SU-DHL-6 (cell line): Measurements from ENCODE around the gene HEPH.
"Not testable (repeated sequence)": the region's sequence is repeated elsewhere in the genome, so short reads cannot be mapped to it uniquely, and the experiment has no call there.

Source experiments
- H2AFZ ChIP-seq: fragments of 200-600 bp; sonication (generic); 2 replicates; pipeline ENCODE4 v1.6.1; 2014; ENCODE audit warnings: low read depth, mild to moderate bottlenecking, moderate library complexity, mixed read lengths, antibody characterized with exemption, low read length; ENCODE audit not compliant: severe bottlenecking
- H3F3A ChIP-seq: fragments of 200-600 bp; shearing (Covaris generic); 2 replicates; pipeline ENCODE4 v1.6.0; 2016; ENCODE audit warnings: antibody characterized with exemption, mild to moderate bottlenecking; ENCODE audit not compliant: insufficient read depth
- H3K27ac ChIP-seq: fragments of 200-600 bp; sonication (generic); 2 replicates; pipeline ENCODE4 v1.5.1; 2016; ENCODE audit warnings: low read depth, mild to moderate bottlenecking, low read length, moderate library complexity, mixed read lengths
- H3K27me3 ChIP-seq: fragments of 200-600 bp; sonication (generic), shearing (Covaris generic); 2 replicates; pipeline ENCODE4 v1.6.0; 2014; ENCODE audit warnings: mild to moderate bottlenecking, low read length
- H3K36me3 ChIP-seq: fragments of 200-600 bp; sonication (generic); 2 replicates; pipeline ENCODE4 v1.6.1; 2014; ENCODE audit warnings: mild to moderate bottlenecking, low read length, mixed read lengths
- H3K4me2 ChIP-seq: fragments of 300-600, 200-600 bp; shearing (Covaris generic), sonication (generic); 2 replicates; pipeline ENCODE4 v1.6.0; 2014; ENCODE audit warnings: low read length, low read depth, mild to moderate bottlenecking; ENCODE audit not compliant: poor library complexity, severe bottlenecking
- H3K4me3 ChIP-seq: fragments of 200-600 bp; sonication (generic); 2 replicates; pipeline ENCODE4 v1.5.1; 2014; ENCODE audit warnings: antibody characterized with exemption, low read length, mild to moderate bottlenecking, mixed read lengths; ENCODE audit not compliant: insufficient read depth, poor library complexity, severe bottlenecking
- H3K79me2 ChIP-seq: fragments of 200-600 bp; sonication (generic); 2 replicates; pipeline ENCODE4 v1.6.1; 2014; ENCODE audit warnings: mild to moderate bottlenecking, low read length, moderate library complexity; ENCODE audit not compliant: insufficient read depth
- H3K9ac ChIP-seq: fragments of 200-600 bp; sonication (generic); 2 replicates; pipeline ENCODE4 v1.7.0; 2014; ENCODE audit warnings: mild to moderate bottlenecking, low read length
- H3K9me2 ChIP-seq: fragments of 200-600 bp; sonication (generic); replicated peaks from 2 replicates; pipeline ENCODE4 v1.6.1; 2014; ENCODE audit warnings: low read length; ENCODE audit not compliant: insufficient read depth
- H3K9me3 ChIP-seq: fragments of 200-600 bp; sonication (generic); 2 replicates; pipeline ENCODE4 v1.6.1; 2014; ENCODE audit warnings: low read length, mixed read lengths; ENCODE audit not compliant: insufficient read depth
- H4K20me1 ChIP-seq: fragments of 200-600 bp; sonication (generic); 2 replicates; pipeline ENCODE4 v1.6.1; 2014; ENCODE audit warnings: low read depth, mild to moderate bottlenecking, antibody characterized with exemption, low read length, moderate library complexity, mixed read lengths
- CTCF ChIP-seq: fragments of 200-600 bp; sonication (generic); IDR thresholded peaks from one replicate; pipeline ENCODE4 v1.5.1; 2017; ENCODE audit warnings: antibody characterized with exemption, mild to moderate bottlenecking, low read length, moderate library complexity; ENCODE audit not compliant: insufficient read depth, poor library complexity, severe bottlenecking
- EZH2phosphoT487 ChIP-seq: fragments of 200-600 bp; sonication (generic), shearing (Covaris generic); conservative IDR thresholded peaks from 2 replicates; pipeline ENCODE4 v1.6.1; 2018; ENCODE audit warnings: mild to moderate bottlenecking, antibody characterized with exemption, low read length, moderate library complexity, mixed read lengths

Gene HEPH

GRCh38 chrX:66163849-66164411 is at the start of gene HEPH:
HEPH (plus strand) TSS chrX:66164247; CDS start chrX:66170571, 6,324 bp downstream.
- no peaks in the 10 kb centered on the region for H3K36me3 ChIP-seq
- no peak for TF ChIP-seq EZH2phosphoT487
- TF ChIP-seq CTCF, result no peak
- no peak within 1 kb of the TSS for H3K9ac ChIP-seq
- no peak within 1 kb of the TSS for H2AFZ ChIP-seq
- H3K79me2 ChIP-seq, result no peaks in the 10 kb centered on the region
- no peak within 1 kb of the TSS for H3K4me2 ChIP-seq
- H3K9me3 ChIP-seq, result no peaks in the 10 kb centered on the region
- no peaks in the 10 kb centered on the region for H3K27me3 ChIP-seq
- no peaks in the 10 kb centered on the region for H3K9me2 ChIP-seq
- H3F3A ChIP-seq, result no peaks in the 10 kb centered on the region
- H3K4me3 ChIP-seq, result no peak within 1 kb of the TSS
- no peak within 1 kb of the TSS for H3K27ac ChIP-seq
- H4K20me1 ChIP-seq, result no peaks in the 10 kb centered on the region

- not testable (repeated sequence) for H3F3A ChIP-seq, H2AFZ ChIP-seq, H3K9ac ChIP-seq, H3K4me2 ChIP-seq, H3K9me2 ChIP-seq, H3K27me3 ChIP-seq, H3K27ac ChIP-seq, H3K79me2 ChIP-seq, H3K4me3 ChIP-seq, H3K36me3 ChIP-seq, H4K20me1 ChIP-seq, H3K9me3 ChIP-seq
Measured at GRCh38 chrX:66118722-66119121, 45.3 kb upstream of the HEPH start.

- H3K9me3 ChIP-seq, H3K27ac ChIP-seq: not testable (repeated sequence)
Measured at GRCh38 chrX:66121354-66121753, 42.7 kb upstream of the HEPH start.

GRCh38 chrX:66126662-66127061 is 37.4 kb upstream of the HEPH start:
- TF ChIP-seq CTCF, result no peak
- no peak for TF ChIP-seq EZH2phosphoT487
- Histone ChIP-seq H3K9me3 (no peaks in the 10 kb centered on the region), H3K4me2 (no peak overlapping the region), H3K27ac (no peak overlapping the region), H3K27me3 (no peaks in the 10 kb centered on the region), H4K20me1 (no peaks in the 10 kb centered on the region), H3F3A (no peaks in the 10 kb centered on the region), H3K4me3 (no peak overlapping the region), H3K9ac (no peak overlapping the region), H2AFZ (no peak overlapping the region), H3K79me2 (no peaks in the 10 kb centered on the region), H3K36me3 (no peaks in the 10 kb centered on the region), H3K9me2 (no peaks in the 10 kb centered on the region)

More at GRCh38 chrX:66121354-66121753, 42.7 kb upstream of the HEPH start:
- not testable (repeated sequence) for H3F3A ChIP-seq, H3K79me2 ChIP-seq, H3K9me2 ChIP-seq, H3K4me3 ChIP-seq, H3K4me2 ChIP-seq, H3K9ac ChIP-seq, H3K27me3 ChIP-seq, H2AFZ ChIP-seq, H3K36me3 ChIP-seq, H4K20me1 ChIP-seq
